T1000 (cell line): ENCODE results near the gene PRUNE2.

ENCODE experiments used
- DNase-seq: peaks from one replicate; lab custom pipeline; 2025; ENCODE audit warnings: mixed read lengths; lab: John Stamatoyannopoulos, UW

Gene PRUNE2

DNA sequence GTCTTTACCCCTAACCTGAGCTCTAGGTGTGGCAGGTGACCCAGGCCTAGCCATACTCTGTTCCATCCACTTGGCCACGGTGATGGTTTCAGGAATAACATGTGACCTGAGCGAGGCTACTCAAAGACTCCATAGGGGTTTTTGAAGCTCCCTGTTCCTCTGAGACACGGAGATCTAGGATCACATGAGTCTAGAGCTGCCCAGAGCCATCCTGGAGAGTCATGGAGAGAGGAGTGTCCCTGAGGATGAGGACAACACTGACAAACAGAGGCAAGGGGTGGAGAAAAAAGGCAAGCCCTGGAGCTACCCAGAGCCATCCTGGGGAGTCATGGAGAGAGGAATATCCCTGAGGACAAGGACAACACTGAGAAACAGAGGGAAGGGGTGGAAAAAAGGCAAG lies 171.2 kb downstream of the PRUNE2 start:
- no peak for DNase-seq

DNA sequence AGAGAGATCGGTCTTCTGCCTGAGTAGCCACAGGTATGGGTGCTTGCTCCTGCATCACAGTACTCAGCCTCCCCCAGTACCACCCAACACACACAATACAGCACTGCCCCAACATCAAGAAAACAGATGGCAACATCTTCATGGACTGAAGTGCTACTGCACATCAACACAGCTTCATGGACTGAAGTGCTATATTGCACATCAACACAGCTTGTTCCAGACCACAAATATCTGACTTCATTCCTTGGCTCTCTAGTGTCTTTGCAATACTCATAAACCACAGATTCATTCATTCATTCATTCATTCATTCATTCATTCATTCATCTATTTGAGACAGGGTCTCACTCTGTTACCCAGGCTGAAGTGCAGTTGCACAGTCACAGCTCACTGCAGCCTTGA lies 172.8 kb downstream of the PRUNE2 start:
- DNase-seq = no peak

DNA sequence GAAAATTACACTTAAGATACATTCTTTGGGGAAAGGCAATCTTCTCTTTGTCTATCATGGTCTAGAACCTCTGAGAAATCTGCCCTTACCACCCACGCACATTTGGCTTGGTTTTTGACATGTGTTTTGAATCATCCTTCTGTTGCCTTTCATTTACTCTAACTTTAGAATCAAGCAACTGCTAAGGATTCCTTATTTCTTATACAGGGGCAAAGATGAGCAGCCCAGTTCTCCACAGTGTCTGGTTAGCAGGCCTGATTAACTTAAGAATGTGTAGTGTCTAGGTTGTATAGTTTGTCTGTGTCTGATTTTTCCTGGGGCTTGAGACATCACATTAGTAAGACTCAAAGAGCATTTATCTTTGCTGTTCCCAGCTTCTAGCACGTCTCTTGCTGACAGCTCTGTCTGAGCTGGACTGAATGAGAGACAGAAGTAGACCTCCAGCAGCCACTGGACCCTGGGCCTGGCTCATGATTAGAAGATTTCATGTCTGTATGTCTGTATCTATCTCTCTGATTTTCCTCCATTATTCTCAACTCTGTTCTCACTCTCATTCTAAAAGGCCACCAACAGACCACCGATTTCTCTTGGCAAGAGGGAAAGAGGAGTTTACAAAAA lies 173.5 kb downstream of the PRUNE2 start:
- no peak for DNase-seq

DNA sequence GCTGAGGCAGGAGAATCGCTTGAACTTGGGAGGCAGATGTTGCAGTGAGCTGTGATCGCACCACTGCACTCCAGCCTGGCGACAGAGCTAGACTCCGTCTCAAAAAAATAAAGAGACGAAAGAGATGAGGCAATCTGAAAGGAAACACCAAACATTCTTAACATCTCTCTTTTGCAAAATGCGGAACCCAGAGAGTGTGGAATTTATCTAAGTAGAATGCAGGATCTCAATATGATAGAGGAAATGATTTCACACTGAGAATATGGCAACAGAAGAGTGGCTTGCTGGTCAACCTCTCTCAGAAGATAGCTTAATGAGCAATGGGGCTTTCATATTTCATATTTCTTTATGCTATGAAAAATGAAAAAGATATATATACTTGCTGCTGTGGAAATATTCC lies 175.1 kb downstream of the PRUNE2 start:
- no peak for DNase-seq

DNA sequence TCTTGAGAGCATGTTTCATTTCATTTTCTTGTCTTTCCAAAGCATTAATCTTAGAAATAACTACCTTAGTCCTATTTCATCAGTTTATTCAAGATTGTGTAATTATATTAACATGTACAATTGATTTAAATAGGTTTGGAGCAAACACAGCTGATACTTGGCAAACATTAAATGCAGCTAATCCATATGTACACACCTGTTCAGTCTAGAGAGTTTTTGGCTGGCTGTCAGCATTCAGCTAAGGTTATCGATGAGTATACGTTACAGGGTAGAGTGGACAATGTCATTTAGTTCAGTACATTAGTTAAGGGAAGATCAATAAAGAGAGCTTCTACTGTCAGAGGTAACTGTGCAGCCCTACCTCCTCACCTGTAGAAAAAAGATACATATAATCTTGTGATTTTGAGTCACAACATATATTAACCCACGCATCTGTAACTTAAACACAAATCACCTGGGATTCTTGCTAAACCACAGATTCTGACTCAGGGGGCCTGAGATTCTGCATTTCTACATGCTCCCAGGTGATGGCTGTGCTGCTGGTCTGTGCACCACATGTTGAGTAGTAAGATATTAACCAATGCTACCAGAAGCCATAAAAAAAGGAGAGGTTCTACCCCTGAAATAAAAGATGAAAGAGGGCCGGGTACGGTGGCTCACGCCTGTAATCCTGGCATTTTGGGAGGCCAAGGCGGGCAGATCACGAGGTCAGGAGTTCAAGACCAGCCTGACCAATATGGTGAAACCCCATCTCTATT lies 175.8 kb downstream of the PRUNE2 start:
- no peak for DNase-seq

DNA sequence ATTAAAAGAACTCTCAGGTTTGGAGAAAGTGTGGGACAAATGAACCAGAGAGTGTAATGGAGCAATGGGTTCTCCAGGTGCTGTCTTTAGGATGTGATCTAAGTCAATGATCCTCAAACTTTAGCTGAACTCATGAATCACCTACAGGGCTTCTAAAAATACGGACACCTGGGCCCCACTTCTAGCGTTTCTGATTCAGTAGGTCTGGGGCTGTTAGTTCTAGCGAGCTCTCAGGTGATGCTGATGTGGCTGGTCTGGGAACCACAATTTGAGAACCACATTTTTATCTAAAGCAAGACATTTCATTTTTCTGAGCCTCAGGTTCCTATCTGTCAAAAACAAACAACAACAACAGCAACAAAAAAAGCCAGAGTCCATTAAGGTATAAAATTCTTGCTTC lies 176.8 kb downstream of the PRUNE2 start:
- no peak for DNase-seq

DNA sequence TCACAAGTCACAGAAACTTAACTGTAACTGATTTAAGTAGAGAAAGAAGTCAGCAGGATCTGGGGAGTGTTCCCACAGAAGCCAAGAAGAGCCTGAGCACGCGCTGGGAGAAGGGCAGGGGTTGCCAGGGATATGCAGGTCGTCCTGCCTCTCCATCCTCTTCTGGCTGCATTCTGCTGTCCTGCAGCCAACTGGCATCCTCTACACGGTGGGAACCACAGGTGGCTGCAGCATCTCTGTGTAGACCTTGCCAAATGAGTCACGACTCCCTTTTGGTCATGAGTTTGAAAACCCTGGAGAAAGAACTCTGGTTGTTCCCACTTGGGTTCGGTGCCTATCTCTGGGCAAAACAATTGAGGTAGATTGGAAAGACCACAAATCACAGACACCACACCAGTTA lies 180.0 kb downstream of the PRUNE2 start:
- DNase-seq = no peak

DNA sequence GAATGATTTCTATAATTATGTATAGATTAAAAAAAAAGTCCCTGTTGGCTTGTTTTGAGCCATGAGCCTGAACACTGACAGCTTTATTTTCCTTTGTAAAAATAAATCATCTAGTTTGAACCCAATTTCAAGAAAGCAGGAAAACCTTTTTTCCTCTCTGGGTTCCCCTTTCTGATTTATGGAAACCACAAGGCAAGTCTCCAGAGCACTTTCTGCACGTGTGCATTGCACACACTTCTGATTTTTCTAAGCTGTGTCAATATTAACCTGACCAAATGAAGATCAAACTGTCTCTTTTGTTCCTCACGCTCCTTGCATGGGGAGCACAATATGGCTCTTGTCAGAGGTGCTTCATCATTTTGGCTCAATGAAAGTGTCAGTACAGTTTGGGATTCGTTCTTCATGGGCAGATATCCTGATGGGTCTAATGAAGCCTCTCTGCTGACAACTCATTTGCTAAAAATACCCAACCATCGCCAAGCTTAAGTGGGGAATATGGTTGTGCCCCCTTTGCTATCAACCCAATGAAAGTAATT lies 180.8 kb downstream of the PRUNE2 start:
- DNase-seq = no peak

DNA sequence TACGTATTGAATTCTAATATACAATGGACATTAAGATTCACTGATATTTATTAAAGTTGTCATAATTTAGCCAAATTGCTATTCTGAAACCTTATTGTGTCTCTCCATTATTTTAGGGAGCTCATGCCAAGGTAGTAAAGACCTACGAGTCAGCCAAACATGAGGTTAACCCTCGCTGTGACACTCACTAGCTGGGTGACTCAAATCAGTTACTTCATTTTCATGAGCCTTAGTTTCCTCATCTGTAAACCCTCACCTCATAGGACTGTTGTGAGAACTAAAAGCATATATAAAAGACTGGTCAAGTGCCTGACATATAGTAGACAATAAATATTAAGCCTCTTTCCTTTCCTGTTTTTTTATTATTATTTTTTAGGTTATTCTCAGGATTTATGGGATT lies 185.7 kb downstream of the PRUNE2 start:
- no peak for DNase-seq

DNA sequence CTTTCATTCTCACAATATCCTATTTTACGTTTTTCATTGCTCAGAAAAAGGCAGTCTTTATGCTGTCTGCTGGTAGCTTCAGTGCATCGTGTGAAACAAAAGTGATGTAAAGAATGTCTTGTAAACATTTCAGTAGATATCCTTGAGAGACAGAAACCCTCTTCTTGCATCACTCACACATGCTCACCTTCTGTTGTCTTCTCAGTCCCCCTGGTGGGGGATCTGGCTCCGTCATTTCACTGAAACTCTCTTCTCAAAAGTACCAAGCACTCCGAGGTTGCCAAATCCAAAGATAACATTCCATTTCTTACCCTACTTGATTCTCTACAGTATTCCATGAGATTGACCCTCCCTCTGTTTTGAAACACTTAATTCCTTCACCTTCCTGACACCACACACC lies 187.7 kb downstream of the PRUNE2 start:
- DNase-seq = no peak

DNA sequence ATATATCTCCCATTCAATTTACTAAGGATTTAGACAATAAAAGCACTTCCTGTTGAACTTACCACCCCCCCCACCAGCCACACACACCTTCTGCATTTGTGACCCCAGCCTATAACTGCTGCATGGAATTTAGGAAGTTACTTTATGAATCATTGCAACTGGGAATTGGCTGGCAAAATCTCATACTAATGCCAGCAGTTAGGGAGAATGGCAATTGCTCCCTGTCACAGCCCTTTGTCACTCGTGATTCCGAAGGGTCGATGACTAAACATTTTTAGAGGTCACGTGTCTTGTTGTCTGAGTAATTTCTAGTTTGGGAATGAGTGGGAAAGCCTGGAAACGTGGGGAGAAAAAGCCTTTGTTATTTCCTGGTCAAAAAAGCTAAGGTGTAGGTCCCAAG lies 188.3 kb downstream of the PRUNE2 start:
- DNase-seq = no peak

DNA sequence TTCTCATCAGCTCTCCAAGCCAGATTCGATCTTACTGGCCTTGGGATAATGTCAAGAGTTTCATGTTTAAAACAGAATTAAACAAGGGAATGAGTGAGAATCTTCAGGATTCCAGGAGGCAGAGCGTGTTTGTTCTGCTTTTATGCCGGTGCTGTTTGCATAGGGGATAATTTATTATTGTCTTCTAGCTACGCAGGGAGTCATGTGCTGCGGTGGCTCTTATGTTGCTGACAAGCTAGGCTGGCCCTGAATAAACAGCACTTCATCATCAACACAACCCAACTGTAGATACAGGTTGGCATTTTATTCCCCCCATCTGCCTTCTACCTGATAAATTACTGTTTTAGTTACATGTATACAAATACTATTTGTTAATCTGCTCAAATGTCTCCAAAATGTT lies 188.7 kb downstream of the PRUNE2 start:
- DNase-seq = no peak

DNA sequence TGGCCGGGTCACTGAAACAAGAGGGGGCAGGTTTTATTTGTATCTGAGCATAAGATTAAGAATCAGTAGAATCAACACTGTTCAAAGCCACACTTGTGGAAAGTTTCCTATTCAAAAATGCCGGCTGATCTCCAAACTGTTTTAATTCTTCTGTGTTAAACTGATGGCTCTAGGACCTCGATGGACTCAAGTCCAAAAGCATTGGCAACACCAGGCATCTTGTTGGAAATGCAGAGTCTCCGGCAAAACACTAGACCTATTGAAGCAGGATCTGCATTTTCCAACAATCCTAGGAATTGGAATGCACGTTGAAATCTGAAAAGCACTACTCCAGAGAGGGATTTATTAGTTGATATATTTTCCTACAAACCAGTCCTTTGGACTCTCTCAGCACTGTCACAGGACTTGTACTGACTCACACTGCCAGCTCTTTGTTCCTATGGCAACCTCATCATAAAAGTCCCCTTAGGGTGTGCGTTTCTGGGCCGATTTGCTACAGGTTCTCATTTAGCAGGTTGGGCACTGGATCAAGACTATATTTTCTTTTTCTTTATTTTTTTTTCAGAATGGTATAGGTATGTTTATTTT lies 189.7 kb downstream of the PRUNE2 start:
- DNase-seq = no peak

DNA sequence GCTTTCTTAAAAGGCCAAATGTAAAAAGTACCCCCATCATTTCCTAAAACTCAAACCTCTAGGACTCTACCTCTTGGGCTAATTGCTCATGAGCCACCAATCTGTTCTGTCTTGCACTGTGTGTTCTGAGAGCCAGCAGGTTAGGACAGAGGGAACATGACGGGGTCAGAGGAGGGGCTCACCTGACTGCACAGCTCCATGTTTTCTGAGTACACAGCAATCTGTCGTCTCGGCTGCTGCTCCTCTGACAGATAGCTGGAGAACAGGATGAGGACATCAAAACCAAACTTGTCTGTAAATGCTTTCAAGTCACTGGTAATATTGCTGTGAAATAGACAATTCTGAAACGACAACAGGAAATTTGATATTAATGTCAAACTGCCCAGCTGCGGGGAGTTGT lies 192.5 kb downstream of the PRUNE2 start:
- no peak for DNase-seq

DNA sequence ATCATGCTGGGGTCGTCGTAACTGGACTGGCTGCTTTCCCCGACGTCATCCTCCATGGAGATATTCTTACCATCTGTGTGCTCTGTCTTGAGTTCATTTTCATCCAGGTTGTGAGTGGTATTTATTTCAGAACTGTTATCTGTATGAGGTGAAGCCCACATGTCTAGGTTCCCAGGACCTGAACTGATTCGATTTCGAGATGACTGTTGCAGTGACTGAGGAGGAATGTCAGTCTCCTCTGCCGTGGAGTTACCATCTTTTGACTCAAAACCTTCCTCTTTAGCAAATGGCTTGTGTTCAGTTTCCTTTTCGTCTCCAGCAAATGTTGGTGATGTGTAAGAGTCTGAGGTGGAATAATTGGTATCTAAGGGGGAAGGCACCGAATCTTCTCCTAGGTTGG lies 196.9 kb downstream of the PRUNE2 start:
- no peak for DNase-seq

DNA sequence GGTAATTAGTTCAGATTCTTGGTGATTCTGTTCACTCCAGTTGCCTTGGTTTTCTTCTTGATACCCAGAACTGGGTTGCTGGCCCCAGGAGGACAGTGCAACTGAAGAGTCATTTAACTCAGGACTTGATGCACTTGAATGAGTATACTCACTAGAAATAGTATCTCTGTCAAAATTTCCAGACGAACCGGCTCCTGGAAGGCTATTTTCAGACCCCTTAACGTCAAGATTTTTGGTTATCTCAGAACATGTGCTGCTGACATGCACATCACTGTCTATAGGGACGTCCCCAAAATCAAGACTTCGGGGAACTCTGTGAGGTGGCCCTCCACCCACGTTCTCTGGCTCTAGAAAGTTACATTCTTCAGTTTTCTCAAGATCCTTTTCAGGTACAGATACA lies 198.4 kb downstream of the PRUNE2 start:
- no peak for DNase-seq

DNA sequence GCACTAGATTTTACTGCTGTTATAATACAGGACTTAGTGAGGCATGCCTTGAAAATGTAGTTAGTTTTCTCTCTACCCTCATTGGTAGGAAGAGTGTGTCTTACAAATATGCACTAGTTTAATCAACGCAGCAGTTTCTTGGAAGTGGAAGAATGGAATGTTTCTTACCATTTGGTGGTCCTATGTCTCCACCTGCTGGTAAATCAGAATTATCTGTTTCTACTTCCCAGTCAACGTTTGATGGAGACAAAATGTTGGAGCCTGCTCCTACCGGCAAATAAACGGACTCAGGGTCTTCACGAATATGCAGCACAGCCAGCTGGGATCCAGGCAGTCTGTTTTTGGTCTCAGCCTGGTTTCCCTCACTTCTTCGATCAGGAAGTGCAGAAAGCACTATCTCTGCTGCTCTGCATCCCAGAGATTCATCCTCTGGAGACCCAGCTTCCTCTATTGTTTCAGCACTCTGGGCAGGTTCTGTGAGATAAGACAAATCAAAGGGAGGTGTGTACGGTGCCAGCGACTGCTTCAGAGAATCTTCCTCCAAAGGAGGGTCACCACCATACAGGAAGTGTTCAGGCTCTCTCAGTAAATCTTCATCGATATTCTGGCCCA lies 201.2 kb downstream of the PRUNE2 start:
- DNase-seq = no peak

DNA sequence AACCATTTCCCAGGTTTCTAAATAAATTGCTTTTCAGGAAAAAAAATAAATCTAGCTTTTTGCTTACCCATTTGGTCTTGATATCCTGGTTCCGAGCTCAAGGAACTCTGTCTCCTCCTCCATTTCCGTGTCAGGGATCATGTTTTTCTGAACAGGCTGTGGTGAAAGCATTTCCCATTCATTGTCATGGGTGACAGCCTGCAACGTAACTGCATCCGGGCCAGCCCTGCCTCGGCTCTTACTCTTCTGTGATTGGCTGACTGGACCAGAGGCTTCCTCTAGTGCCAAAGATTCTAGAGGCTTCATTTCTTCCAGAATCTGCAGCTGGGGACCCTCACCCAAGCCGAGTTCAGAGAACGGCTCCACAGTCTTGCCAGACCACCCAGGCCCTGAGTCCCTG lies 202.6 kb downstream of the PRUNE2 start:
- no peak for DNase-seq

DNA sequence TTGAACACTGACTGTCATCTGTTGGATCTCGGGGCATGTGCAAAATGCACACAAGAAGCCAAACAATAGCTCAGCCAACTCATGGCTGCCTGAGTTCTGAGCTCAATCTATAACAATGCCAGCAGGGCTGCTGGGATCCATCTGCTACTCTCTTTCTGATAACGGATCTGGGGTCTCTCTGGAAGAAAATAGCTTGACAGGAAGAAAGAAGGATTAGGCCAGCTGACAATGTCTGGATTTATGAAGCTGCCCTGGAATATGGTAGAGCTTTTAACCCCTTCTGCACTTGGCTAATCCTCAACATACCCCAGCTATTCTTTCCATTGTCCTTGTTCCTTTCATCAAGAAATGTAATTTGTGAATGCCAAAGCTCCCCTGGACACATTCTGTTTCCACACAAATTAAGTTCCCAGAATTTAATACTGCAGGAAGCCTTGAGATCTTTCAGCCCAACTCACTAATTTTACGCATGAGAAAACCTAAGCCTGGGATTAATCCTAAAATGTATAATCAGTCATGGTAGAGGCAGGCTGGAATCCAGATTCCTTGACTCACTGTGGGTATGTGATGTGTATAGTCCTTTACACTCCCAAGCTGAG lies 204.4 kb downstream of the PRUNE2 start:
- DNase-seq = no peak

DNA sequence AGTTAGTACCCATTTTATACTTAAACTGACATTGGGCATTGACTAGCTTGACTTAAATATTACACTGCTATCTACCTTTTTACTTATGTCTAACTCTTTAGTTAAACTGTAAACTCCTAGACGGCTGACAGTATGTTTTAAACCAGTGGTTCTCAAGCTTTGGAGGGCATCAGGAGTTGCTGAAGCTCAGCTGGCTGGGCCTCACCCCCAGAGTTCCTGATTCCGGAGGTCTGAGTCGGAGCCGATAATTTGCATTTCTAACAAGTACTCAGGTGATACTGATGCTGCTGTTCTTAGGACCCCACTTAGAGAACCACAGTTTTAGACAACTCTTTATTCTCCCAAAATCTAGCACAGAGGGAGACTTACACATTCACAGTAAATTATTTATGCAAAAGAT lies 205.0 kb downstream of the PRUNE2 start:
- DNase-seq = no peak

DNA sequence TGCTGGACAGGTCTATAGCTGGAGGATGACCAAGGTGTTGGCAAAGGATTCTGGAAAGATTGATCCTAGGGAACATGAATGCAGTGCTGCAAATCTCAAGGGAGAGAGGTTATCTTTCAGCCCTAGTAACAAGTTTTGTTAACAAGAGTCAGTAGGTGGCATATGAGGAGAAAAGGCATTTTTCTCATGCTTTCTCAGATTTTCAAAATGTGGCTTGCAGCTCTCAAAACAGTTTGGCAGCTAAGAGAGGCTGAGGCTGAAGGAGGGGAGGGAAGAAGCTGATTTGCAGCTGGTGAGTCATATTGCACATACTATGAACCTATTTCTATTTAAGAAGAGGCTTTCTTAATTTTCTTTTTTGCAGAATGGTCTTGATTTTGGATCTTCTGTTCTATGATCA lies 205.9 kb downstream of the PRUNE2 start:
- DNase-seq = no peak

DNA sequence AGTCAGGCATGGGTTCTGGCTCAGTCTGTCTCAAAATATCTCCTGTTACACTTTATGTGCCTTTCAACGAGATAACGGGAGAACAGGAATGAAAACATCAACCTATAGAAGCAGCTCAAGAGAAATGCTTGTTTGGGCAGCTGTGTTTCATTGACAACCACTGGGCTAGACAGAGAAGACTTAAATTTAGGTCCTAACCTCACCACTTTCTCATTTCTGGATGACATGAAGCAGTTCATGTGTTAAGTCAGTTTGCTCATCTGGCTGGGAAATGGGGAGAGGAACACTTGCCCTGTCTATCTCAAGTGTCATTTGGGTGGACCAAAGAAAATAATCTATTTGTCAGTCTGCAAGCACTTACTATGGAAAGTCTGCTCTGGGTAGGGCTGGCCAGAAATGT lies 208.4 kb downstream of the PRUNE2 start:
- no peak for DNase-seq

DNA sequence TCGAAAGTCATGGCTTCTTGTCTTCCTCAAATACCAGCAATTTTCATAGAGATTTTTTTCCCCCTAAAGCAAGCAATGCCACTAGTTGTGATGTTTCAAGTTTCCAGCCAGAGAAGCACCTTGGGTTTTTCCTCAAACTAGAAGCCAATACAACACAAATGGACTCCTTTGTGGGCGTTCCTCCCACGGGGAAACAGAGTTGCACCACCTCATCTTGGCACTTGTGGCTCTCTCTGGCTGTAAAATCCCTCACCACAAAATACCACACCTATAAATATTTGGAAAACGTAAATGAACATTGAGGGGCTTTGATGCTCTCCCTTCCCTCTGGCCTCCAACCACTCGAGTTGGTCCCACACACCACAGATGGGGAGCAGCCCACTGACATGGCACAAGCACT lies 208.8 kb downstream of the PRUNE2 start:
- no peak for DNase-seq
